Erythroblast (primary cell): Measurements from ENCODE around the gene FOXK1.

ENCODE experiments used
- GATA1 ChIP-seq: IDR thresholded peaks from 2 replicates; pipeline ENCODE4 v1.6.1; 2011; ENCODE audit warnings: low read depth, mild to moderate bottlenecking, control low read depth, low read length, moderate library complexity
- POLR2A ChIP-seq: IDR thresholded peaks from 2 replicates; pipeline ENCODE4 v1.6.1; 2011; ENCODE audit warnings: mild to moderate bottlenecking, low read length

- TF ChIP-seq POLR2A (no peak), GATA1 (no peak)
Observed at GRCh38 chr7:4768597-4769569, 86.8 kb downstream of the FOXK1 start.
